ENCODE results near the gene DESI1.

Gene DESI1

GRCh38 chr22:41555325-41555982 lies 65.4 kb downstream of the DESI1 start:
- DNase-seq: no peak

GRCh38 chr22:41551877-41552582 lies 68.8 kb downstream of the DESI1 start:
- DNase-seq: no peak

GRCh38 chr22:41550952-41551491 lies 69.8 kb downstream of the DESI1 start:
- DNase-seq: no peak

GRCh38 chr22:41548830-41549211 lies 72.0 kb downstream of the DESI1 start:
- no peak for DNase-seq
